Testis (tissue), 3 donors: ENCODE data around the gene IFNA5. TPM values are rescaled to one million over a fixed set of nuclear protein-coding genes. Genes with fewer than 3 reads are reported as not detected.

Experiments
- DNase-seq: peaks from one replicate; pipeline ENCODE4 v3.0.0-alpha.2; 2019
- H3K27ac ChIP-seq, 2 donors: fragments of 200-600 bp; sonication (generic); one replicate each; pipeline ENCODE4 v1.5.1; 2019
- H3K27me3 ChIP-seq: fragments of 200-600 bp; sonication (generic); one replicate; pipeline ENCODE4 v1.5.1; 2019
- H3K36me3 ChIP-seq: fragments of 200-600 bp; sonication (generic); one replicate; pipeline ENCODE4 v1.5.1; 2017; ENCODE audit warnings: low read depth; ENCODE audit errors: missing control alignments
- H3K4me1 ChIP-seq: fragments of 200-600 bp; sonication (generic); one replicate; pipeline ENCODE4 v1.5.1; 2019
- H3K4me3 ChIP-seq, 2 donors: fragments of 200-600 bp; sonication (generic); one replicate each; pipeline ENCODE4 v1.5.1; 2017 to 2019
- H3K9me3 ChIP-seq: fragments of 200-600 bp; sonication (generic); one replicate; pipeline ENCODE4 v1.5.1; 2017
- POLR2A ChIP-seq: fragments of 450-650 bp; IDR thresholded peaks from one replicate; pipeline ENCODE4 v1.6.1; 2017; ENCODE audit warnings: antibody characterized with exemption, mild to moderate bottlenecking, moderate library complexity
- WGBS, 2 donors: methylation state at CpG; one replicate each; pipeline ENCODE4 v1.1.5; 2018; 5-methylcytosine and 5-hydroxymethylcytosine counted together
- intact Hi-C: fragments of 100-400 bp; cut with DNase I; formaldehyde crosslinking; loops from one replicate; pipeline ENCODE4 v1.15.1; 2023; ENCODE audit warnings: low total_unique reads
- polyA plus RNA-seq: library from polyadenylated mRNA; stranded (reverse); fragments of 350-450 nt; fragmentation: Illumina TruSeq; extraction: RNeasy Lipid Tissue Mini Kit (QIAGEN cat#74804); gene quantifications from one replicate; pipeline ENCODE4 v1.2.3, GENCODE V29; 2014; ENCODE audit warnings: low read depth, low replicate concordance; ENCODE audit not compliant: insufficient read depth
- total RNA-seq, 2 donors: library from RNA; depleted of rRNA; stranded (reverse); fragments of >200 nt; gene quantifications; one replicate each; pipeline ENCODE4 v1.2.3, GENCODE V29; 2016
- TF ChIP-seq, protein P1 (sequence below), 3 experiments: fragments of 450-650 bp in 2 of 3; fragments of 200-600 bp in 1 of 3; sonication (generic) in 1 of 3; IDR thresholded peaks; one replicate each; pipeline ENCODE4 v1.5.1; 2016 to 2019; ENCODE audit warnings: antibody characterized with exemption in 3 of 3, mild to moderate bottlenecking in 2 of 3, moderate library complexity in 1 of 3

IFNA5 gene
- total and polyA plus RNA-seq, 3 donors from 2014 or later: not detected

DNA sequence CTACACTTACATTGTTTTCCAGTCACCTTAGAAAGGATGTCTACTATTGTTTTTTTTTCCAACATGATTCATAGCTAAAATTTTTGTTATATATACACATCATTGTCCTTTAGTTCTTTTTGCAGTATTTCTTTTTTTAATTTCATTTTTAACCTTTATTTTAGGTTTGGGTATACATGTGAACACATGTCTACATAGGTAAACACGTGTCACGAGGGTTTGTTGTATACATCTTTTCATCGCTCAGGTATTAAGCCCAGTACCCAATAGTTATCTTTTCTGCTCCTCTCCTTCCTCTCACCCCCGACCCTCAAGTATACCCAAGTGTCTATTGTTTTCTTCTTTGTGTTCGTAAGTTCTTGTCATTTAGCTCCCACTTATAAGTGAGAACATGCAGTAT lies 19.0 kb downstream of the IFNA5 start:
- H3K27me3 ChIP-seq: no peaks in the 10 kb centered on the region
- no peak overlapping the region for H3K4me3 ChIP-seq
- no peaks in the 10 kb centered on the region for H3K4me1 ChIP-seq
- no peaks in the 10 kb centered on the region for H3K9me3 ChIP-seq
- 86 to 91% methylated on average over 5 of the region's 5 CpGs for WGBS, 2 donors
- H3K36me3 ChIP-seq: no peaks in the 10 kb centered on the region
- TF ChIP-seq, protein P1, sequence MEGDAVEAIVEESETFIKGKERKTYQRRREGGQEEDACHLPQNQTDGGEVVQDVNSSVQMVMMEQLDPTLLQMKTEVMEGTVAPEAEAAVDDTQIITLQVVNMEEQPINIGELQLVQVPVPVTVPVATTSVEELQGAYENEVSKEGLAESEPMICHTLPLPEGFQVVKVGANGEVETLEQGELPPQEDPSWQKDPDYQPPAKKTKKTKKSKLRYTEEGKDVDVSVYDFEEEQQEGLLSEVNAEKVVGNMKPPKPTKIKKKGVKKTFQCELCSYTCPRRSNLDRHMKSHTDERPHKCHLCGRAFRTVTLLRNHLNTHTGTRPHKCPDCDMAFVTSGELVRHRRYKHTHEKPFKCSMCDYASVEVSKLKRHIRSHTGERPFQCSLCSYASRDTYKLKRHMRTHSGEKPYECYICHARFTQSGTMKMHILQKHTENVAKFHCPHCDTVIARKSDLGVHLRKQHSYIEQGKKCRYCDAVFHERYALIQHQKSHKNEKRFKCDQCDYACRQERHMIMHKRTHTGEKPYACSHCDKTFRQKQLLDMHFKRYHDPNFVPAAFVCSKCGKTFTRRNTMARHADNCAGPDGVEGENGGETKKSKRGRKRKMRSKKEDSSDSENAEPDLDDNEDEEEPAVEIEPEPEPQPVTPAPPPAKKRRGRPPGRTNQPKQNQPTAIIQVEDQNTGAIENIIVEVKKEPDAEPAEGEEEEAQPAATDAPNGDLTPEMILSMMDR (IDR thresholded peaks at IDR 0.05): no peak
- no peak for TF ChIP-seq POLR2A
- no peak for DNase-seq
- intact Hi-C loops: no loop called here
- H3K27ac ChIP-seq: no peak overlapping the region

DNA sequence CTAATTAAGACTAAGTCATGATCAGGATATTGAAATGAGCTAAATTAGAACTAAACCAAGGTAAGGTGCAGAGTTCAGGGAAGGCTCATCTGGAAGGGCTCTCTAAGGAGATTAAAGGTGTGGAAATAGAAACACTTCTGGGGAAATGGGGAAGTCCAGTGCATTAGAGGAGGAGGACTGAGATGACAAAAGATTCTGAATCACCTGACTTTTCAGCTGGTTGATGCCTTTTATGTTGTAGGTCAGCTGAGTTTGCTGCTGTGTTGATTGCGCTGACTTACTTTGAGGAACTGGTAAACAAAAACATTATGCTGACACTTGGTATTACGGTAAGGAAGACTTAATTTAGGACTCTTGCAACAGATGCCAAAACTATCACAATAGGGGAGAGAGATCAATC lies 23.8 kb downstream of the IFNA5 start:
- Histone ChIP-seq H3K4me1 (no peaks in the 10 kb centered on the region), H3K4me3 (no peak overlapping the region), H3K36me3 (no peaks in the 10 kb centered on the region), H3K9me3 (no peaks in the 10 kb centered on the region), H3K27ac (no peak overlapping the region), H3K27me3 (no peaks in the 10 kb centered on the region)
- no peak for DNase-seq
- 50 to 79% methylated on average over 2 of the region's 2 CpGs for WGBS, 2 donors
- TF ChIP-seq, protein P1 (IDR thresholded peaks at IDR 0.05): no peak
- intact Hi-C loops: no loop called here

DNA sequence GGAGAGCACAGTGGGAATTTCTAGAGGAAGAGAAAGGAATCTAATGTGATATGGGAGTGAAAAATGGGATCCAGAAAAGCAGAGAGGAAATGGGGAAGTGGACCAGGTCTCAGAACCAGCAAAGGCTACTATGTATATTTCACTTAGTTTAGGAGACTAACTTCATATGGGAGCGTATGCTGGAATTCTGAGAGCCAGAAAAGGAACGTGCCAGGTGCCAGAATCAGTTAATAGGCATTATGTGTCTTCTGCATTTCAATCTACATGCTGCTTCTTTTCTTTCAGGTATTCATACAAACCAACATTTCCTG lies 36.8 kb downstream of the IFNA5 start:
- no peak for DNase-seq
- intact Hi-C loops: no loop called here
- 39% methylated on average over 2 of the region's 2 CpGs for WGBS, 2 donors
- H3K9me3 ChIP-seq: no peaks in the 10 kb centered on the region
- no peaks in the 10 kb centered on the region for H3K4me1 ChIP-seq
- H3K4me3 ChIP-seq: no peak overlapping the region
- H3K27ac ChIP-seq: no peak overlapping the region
- TF ChIP-seq, protein P1 (IDR thresholded peaks at IDR 0.05): no peak
- no peak for TF ChIP-seq POLR2A
- H3K36me3 ChIP-seq: no peaks in the 10 kb centered on the region
- no peaks in the 10 kb centered on the region for H3K27me3 ChIP-seq

DNA sequence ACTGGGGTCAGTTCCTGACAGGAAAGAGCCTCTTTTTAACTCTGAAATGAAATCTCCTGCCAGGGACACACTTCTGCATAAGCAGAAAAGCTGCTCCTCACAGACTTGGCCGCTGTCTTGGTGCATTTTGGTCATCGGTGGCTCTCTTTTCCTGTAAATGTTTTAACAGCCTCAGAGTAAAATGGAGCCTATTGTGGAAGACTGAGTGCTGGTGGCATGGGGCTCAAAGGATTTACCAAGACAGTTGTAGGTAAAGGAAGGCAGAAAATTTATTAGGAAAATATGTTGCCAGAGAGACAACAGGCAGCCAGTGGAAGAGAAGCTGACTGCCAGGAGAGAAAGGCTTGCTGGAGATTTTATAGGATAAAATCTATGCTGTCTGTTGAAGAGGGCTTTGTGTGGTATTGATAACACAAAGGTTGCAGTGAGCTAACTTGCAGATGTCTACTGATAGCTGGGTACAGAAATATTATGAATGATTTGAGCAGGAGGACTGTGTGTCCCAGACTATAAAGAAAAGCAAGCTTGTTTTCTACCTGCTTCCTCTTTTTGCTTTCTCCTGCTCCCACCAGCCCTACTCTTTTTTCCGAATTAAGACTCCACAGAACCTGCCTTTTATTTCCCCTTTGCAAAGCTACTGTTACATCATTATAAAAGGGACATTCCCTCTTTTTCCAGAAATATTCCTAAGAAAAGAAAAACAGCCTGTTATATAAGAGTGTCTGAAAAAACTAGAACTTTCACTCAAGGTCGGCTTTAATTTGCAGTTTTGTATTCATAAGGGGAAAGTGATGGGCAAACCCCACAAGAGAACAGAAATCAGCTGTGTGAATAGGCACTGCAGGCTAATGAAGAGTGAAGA lies 37.4 kb downstream of the IFNA5 start:
- TF ChIP-seq, protein P1 (IDR thresholded peaks at IDR 0.05): no peak
- no peak for TF ChIP-seq POLR2A
- Histone ChIP-seq H3K4me1 (no peaks in the 10 kb centered on the region), H3K27me3 (no peaks in the 10 kb centered on the region), H3K9me3 (no peaks in the 10 kb centered on the region), H3K4me3 (no peak overlapping the region), H3K36me3 (no peaks in the 10 kb centered on the region), H3K27ac (no peak overlapping the region)
- intact Hi-C loops: no loop called here
- 41 to 59% methylated on average over 4 of the region's 4 CpGs for WGBS, 2 donors
- DNase-seq: no peak
